Measurements from ENCODE around the gene AOC2. TPM values are rescaled to one million over a fixed set of nuclear protein-coding genes. Genes with fewer than 3 reads are reported as not detected.

The AOC2 gene
- total and polyA plus RNA-seq, 10 of the 15 experiments (the other 5 are each of a cell fraction or from before 2014, with no cell fraction given) = 0.08 to 1.9 (median 0.62) TPM

DNA sequence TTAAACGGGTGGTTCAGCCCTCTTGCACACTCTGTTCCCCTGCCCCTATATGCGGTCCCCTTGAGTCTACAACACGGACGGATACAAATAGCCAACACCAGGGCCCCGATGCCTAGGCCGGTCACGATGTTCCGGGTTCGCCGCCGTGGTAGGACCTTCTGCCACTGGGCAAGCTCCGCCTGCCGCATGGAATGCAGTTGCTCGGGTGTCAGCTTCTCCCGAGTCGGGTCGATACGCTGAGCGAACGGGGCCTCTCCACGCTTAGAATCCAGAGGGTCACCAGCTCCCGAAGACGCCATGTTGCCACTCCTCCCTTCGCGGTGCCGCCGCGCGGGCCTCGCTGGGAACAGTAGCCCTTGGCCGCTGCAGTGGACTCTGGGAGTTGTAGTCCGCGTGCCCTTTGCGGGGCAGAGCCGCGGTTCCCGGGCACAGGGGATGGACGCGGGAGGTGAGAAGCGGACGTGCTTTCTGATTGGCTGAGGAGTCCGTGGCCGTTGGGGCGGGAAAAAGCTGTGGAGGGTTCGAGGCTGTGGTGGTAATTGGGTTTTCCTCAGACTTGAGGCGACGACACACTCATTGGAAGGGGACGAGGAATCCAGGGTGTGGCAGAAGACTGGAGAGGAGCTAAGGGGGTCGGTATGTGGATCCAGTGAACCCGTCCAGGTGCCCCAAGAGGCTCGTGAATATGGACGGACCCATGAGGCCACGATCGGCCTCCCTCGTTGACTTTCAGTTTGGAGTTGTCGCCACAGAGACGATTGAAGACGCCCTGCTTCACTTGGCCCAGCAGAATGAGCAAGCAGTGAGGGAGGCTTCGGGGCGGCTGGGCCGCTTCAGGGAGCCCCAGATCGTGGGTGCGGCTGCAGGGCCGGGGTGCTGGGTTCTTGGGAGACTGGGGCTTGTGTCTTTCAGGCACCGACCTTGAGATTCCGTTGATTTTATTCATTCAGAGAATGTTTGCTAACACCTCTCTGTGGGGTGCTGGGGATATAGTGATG, 45.7 kb upstream of the AOC2 start, which contains the start of the genes CNTD1 and COA3 (continued):
- TF ChIP-seq, protein P1, sequence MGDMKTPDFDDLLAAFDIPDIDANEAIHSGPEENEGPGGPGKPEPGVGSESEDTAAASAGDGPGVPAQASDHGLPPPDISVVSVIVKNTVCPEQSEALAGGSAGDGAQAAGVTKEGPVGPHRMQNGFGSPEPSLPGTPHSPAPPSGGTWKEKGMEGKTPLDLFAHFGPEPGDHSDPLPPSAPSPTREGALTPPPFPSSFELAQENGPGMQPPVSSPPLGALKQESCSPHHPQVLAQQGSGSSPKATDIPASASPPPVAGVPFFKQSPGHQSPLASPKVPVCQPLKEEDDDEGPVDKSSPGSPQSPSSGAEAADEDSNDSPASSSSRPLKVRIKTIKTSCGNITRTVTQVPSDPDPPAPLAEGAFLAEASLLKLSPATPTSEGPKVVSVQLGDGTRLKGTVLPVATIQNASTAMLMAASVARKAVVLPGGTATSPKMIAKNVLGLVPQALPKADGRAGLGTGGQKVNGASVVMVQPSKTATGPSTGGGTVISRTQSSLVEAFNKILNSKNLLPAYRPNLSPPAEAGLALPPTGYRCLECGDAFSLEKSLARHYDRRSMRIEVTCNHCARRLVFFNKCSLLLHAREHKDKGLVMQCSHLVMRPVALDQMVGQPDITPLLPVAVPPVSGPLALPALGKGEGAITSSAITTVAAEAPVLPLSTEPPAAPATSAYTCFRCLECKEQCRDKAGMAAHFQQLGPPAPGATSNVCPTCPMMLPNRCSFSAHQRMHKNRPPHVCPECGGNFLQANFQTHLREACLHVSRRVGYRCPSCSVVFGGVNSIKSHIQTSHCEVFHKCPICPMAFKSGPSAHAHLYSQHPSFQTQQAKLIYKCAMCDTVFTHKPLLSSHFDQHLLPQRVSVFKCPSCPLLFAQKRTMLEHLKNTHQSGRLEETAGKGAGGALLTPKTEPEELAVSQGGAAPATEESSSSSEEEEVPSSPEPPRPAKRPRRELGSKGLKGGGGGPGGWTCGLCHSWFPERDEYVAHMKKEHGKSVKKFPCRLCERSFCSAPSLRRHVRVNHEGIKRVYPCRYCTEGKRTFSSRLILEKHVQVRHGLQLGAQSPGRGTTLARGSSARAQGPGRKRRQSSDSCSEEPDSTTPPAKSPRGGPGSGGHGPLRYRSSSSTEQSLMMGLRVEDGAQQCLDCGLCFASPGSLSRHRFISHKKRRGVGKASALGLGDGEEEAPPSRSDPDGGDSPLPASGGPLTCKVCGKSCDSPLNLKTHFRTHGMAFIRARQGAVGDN (IDR thresholded peaks at IDR 0.05) = 0 out of 2 replicates have a peak, but pooled peaks have one; percentile 27
- no peak for TF ChIP-seq FOXM1 (IDR thresholded peaks at IDR 0.05; ENCODE audit: low read depth, low read length)
- TF ChIP-seq SIX5 (IDR thresholded peaks at IDR 0.05; ENCODE audit: low read depth, low read length, severe bottlenecking) = peak; percentile 90
- TF ChIP-seq RCOR1 (conservative IDR thresholded peaks at IDR 0.05; ENCODE audit: low read depth, low read length) = no peak
- TF ChIP-seq PML (IDR thresholded peaks at IDR 0.05; ENCODE audit: low read length) = no peak
- no peak for TF ChIP-seq NR2F1 (conservative IDR thresholded peaks at IDR 0.05)
- TF ChIP-seq, protein P2, sequence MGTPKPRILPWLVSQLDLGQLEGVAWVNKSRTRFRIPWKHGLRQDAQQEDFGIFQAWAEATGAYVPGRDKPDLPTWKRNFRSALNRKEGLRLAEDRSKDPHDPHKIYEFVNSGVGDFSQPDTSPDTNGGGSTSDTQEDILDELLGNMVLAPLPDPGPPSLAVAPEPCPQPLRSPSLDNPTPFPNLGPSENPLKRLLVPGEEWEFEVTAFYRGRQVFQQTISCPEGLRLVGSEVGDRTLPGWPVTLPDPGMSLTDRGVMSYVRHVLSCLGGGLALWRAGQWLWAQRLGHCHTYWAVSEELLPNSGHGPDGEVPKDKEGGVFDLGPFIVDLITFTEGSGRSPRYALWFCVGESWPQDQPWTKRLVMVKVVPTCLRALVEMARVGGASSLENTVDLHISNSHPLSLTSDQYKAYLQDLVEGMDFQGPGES (IDR thresholded peaks at IDR 0.05) = no peak; the same call in 1 of the 2 replicates
- TF ChIP-seq SUPT20H (IDR thresholded peaks at IDR 0.05; ENCODE audit: borderline replicate concordance, control insufficient read depth, low read depth, low read length) = no peak
- TF ChIP-seq, protein P3, sequence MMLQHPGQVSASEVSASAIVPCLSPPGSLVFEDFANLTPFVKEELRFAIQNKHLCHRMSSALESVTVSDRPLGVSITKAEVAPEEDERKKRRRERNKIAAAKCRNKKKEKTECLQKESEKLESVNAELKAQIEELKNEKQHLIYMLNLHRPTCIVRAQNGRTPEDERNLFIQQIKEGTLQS (IDR thresholded peaks at IDR 0.05; ENCODE audit: borderline replicate concordance, extremely low read depth, low read depth, low read length) = no peak
- TF ChIP-seq SMAD5 (IDR thresholded peaks at IDR 0.05; ENCODE audit: low read depth) = 0 out of 2 replicates have a peak, but pooled peaks have one; percentile 50
- no peak for TF ChIP-seq WRNIP1 (IDR thresholded peaks at IDR 0.05; ENCODE audit: borderline replicate concordance, low read depth, low read length)
- TF ChIP-seq RUNX3 (IDR thresholded peaks at IDR 0.05; ENCODE audit: low read length) = no peak
- TF ChIP-seq CHD4 (IDR thresholded peaks at IDR 0.05) = no peak

Data from GM12878 (cell line).